HG03095 (cell line): Measurements from ENCODE around the gene RXRB.

Experiments used
- ATAC-seq: cut with Tn5 transposase; IDR thresholded peaks from one replicate; pipeline ENCODE4 v1.9.1; 2021; ENCODE audit warnings: moderate library complexity; ENCODE audit not compliant: unreplicated experiment

RXRB gene

GRCh38 chr6:33198159-33198852 lies 2.2 kb downstream of the RXRB start:
- ATAC-seq: no peak

GRCh38 chr6:33197431-33198048 lies 2.9 kb downstream of the RXRB start:
- ATAC-seq: no peak

GRCh38 chr6:33195304-33196165 lies 4.9 kb downstream of the RXRB start:
- no peak for ATAC-seq

- ATAC-seq: no peak
These were observed 6.0 kb downstream of the RXRB start for GRCh38 chr6:33194431-33194979.

DNA sequence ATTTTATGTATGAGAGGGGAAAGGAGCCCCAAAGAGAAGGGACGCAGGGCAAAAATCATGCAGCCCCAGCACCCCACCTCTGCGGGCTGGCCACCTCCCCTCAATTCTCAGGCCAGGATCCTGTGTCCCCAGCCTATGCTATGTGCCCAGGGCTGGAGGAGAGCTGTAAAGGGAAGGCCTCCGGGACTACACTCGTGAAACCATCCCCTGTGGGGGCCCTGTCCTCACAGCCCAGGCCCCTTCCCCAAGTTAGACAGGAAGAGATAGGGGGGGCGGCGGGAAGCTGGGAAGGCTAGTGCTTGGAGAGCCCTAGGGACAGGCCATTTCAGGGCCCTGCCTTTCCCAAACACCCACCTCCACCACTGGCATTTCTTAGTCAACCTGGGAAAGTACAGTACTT lies 6.8 kb downstream of the RXRB start:
- no peak for ATAC-seq

DNA sequence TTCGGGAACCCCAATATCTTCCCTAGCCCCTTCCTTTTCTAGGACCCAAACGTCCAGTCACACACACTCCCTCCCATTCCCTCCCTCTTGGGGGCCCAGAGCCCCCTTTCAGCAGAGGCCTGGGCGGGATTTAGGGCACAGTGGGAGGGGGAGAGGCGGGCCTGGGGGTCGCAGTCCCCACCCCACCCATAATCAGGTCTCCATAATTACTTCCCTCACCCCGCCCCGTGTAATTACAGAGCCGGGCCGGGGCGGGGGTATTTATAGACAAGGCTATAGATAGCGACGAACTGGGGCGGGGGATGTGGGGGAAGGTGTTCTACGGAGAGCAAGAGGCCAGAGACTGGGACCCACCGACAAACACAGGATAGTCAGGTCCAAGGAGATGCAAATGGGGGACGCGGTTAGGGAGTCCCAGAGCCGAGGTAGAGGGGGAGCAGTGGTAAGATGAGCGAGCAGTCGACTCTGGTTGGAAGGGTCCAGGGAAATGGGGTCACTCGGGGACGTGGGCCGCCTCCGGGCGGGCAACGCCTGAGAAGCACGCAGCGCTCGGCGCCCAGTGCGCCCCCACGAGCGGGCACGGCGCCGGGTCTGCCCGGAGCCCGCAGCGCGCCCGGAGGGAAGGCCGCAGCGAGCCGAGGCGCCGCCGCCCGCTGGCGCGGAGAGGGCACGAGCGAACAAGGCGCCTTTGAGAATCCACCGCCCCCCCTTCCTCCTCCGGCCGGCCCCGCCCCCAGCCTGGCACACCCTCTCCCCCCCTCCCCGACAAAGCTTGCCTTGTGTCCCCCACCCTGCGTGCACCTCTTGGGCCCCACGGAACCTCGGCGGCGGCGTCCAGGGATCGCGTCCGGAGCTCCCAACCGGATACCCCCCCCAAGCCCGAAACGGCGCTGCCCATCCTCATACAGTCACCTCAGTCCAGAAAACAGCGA lies 7.5 kb downstream of the RXRB start:
- ATAC-seq: no peak

DNA sequence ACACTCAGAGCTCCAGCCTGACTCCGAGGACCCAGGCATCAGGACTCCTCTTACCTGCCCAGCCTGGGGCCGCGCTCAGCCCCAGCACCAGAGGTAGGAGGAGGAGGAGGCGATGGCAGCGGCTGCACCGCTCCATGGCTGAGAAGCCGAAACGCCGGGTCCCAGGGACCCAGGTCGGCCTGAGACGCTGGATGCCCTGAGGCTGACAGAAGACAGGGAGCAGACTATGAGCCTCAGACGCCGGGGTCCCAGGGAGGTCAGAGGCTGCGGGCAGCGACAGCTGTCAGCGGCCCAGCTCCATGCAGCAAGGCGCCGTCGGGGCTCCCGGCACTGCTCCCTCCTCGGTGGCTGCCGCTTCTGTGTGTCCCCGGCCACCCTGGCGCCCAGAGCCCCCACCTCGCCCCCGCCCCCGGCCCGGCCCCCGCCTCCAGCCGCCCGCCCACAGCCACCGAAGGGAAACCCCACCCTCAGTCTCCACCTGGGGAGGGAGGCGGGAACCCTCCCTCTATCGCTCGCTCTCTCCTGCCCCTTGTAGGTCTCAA lies 8.3 kb downstream of the RXRB start, which contains the start of gene COL11A2:
Gene COL11A2 (minus strand): TSS at position 363 of the 542 bp plus-strand sequence. CDS start 227 bp downstream, at position 136.
- ATAC-seq: no peak

DNA sequence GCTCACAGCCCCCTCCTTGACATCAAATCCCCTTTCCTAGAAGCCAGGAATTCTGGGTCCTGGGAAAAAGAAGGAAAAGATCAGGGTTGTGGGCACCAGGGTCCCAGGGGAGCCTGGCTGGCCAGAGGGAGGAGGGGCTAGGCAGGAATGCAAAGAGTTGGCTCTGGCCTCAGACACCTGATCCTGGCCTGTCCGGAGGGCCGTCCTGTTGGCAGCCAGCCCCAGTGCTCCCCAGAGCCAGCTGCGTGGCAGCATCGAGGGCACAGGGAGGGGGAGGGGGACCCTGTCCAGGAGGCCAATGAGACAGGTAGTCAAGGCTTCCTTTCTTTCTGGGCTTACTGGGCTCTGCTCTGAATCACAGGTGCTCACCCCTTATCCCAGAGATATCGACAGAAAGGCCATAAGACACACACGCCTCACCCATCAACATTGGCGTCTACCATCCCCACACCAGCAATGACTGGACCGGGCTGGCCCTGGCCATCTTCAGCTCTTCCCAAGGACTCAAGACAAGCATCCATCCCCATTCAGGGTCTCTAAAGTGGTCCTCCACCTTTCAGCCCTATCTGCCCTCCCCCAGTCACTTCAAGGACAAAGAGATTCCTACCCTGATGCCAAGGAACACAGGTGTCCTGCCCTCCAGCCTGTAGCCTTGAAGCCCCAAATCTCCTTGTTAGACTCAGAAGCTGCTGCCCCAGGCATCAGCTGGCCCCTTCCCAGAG lies 8.9 kb downstream of the RXRB start:
- no peak for ATAC-seq

GRCh38 chr6:33190504-33191107 lies 9.9 kb downstream of the RXRB start:
- ATAC-seq: no peak

GRCh38 chr6:33189625-33190448 lies 10.6 kb downstream of the RXRB start:
- no peak for ATAC-seq

DNA sequence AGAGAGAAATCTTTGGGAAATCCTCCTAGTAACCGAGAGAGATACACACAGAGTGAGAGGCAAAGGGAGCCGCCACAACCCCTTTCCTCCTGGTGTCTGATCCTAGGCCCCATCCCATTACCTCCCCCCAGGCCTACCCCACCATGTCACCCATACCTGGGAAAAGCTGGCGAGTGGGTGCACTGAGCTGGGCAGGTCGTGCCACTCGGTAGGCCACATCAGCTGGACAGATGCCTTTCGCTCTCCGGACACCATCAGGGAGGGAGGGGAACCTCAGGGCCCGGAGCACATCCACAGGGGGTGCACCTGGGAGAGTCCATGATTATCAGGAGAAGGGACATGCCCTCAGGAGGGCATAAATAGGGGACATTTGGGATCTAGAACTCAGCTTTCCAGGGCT lies 11.3 kb downstream of the RXRB start:
- no peak for ATAC-seq

- ATAC-seq: no peak
These were observed 12.7 kb downstream of the RXRB start for GRCh38 chr6:33187809-33188208.

DNA sequence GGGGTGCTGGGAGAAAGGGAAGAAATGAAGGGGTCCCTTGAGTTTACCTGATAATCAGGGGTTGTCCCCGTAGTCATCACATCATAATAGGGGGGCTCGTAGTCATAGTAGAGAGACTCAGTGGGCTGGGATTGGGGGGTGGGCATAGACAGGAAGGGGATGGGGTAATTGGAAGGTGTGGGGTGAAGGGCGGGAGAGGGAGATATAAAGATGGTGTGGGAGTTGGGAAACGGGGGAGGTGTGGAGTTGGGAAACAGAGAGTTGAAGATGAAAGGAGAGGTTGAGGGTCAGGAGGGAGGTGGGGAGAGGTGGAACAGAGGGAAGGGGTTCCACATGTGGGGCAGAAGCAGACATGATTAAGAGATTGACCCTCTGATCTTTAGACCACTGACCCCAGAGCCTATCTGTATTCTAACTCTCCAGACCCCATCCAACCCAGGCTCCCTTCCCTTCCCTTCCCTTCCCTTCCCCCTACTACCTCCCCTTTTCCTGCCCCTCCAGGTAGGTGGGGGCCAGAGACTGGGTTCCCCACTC lies 14.7 kb downstream of the RXRB start:
- no peak for ATAC-seq

DNA sequence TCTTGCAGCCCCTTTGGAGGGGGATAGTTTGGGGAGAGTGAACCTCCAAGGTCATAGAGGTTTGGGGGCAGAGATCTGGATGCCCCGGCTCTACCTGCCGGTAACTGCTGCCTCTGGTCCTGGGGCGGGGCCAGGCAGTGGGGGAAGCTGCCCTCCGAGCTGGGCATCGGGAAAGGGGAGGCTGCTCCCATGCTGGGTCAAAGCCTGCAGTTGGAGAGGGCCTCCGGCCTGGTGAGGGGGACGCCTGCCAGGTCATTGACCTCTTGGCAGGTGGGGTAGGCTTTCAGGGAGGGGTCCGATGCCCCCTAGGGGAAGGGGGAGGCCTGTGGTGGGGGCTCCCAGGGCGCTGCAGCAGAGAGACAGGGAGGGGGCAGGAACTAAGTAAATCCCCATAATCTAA lies 15.3 kb downstream of the RXRB start:
- ATAC-seq: no peak

- no peak for ATAC-seq
These were observed 17.3 kb downstream of the RXRB start for GRCh38 chr6:33183071-33183683.

DNA sequence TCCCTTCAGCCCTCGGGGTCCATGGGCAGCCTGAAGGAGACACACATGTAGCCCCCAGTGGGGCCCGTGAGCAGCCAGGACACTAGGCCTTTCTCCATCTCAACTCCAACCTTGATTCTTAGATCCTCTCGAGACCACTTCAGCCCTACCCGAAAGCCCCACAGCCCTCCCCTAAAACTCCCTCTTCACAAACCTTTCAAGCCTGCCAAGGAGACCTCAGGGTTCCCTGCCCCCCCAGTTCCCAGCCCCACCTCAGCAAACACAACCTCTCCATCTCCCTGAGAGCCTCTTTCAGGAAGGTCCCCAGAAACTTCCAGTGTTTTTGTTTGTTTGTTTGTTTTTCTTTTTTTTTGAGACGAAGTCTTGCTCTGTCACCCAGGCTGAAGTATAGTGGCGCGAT lies 19.3 kb downstream of the RXRB start:
- ATAC-seq: no peak

DNA sequence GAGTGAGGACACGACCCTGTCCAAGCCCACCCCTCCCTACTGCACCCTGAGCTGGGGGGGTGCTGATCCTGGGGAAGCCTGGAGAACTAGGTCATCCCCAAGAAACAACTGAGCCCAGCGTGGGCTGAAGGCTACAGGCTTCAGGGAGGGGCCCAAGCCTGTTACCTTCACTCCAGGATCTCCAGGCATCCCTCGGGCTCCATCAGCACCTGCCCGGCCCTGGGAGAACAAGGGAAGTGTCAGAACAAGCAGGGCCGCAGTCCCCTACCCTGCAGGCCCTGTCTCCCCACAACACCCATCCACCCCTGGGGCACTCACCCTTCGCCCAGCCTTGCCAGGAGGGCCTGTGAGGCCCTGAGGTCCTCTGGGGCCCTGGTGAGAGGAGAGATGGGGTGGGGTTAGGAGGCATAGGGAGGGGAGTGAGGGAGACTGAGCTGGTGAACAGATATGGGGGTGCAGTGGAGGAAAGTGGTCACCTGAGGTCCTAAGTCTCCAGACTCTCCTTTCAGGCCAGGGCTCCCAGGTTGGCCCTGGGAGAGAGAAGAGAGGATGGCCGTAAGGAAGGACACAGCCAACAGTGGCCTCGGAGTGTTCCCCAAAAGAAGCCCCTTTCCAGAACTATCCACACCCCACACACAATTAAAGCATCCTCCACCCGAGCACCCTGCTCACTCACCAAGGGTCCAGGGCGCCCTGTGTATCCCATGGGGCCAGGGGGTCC lies 21.6 kb downstream of the RXRB start:
- no peak for ATAC-seq
